ENCODE results near the gene SLC5A11. TPM values are rescaled to one million over a fixed set of nuclear protein-coding genes. Genes with fewer than 3 reads are reported as not detected.

The SLC5A11 gene
- total and polyA plus RNA-seq, 4 donors = 0.15 to 4.1 (median 0.92) TPM

- TF ChIP-seq REST (IDR thresholded peaks at IDR 0.05) (no peak), NR2F2 (IDR thresholded peaks at IDR 0.05) (no peak), RXRA (IDR thresholded peaks at IDR 0.05) (no peak), HNF4G (IDR thresholded peaks at IDR 0.05) (no peak), HNF4A (conservative IDR thresholded peaks at IDR 0.05) (no peak), YY1 (IDR thresholded peaks at IDR 0.05) (no peak), SP1 (IDR thresholded peaks at IDR 0.05) (no peak), FOXA1 (IDR thresholded peaks at IDR 0.05) (no peak), EGR1 (IDR thresholded peaks at IDR 0.05; ENCODE audit: low read depth in 2 of 2) (no peak), JUND (IDR thresholded peaks at IDR 0.05) (no peak), TAF1 (conservative IDR thresholded peaks at IDR 0.05) (no peak)
- TF ChIP-seq, protein P1, sequence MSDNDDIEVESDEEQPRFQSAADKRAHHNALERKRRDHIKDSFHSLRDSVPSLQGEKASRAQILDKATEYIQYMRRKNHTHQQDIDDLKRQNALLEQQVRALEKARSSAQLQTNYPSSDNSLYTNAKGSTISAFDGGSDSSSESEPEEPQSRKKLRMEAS (IDR thresholded peaks at IDR 0.05) = no peak
Measured at GRCh38 chr16:24822974-24823373, 22.8 kb upstream of the SLC5A11 start (continued).

- Histone ChIP-seq H3K27ac (ENCODE audit: low read depth in 1 of 2, low read length in 2 of 2) (no peak overlapping the region), H3K4me3 (ENCODE audit: low read depth in 1 of 3, low read length in 3 of 3) (no peak overlapping the region), H3K36me3 (ENCODE audit: control insufficient read depth in 4 of 4, insufficient read depth in 3 of 4, low read depth in 1 of 4, low read length in 3 of 4) (peaks cover 21 to 61% (median 45%) of the 10 kb centered on the region in 4 donors), H3K9me3 (ENCODE audit: control insufficient read depth in 4 of 4, low read length in 3 of 4) (no peaks in the 10 kb centered on the region), H3K9ac (ENCODE audit: low read depth in 1 of 2, low read length in 2 of 2) (no peak overlapping the region), H3K4me1 (ENCODE audit: control insufficient read depth in 4 of 4, insufficient read depth in 4 of 4, low read length in 3 of 4) (no peaks in the 10 kb centered on the region), H3K27me3 (ENCODE audit: control insufficient read depth in 4 of 4, insufficient read depth in 4 of 4, low read length in 3 of 4) (no peaks in the 10 kb centered on the region)
- no peak for DNase-seq (ENCODE audit: low spot score)
- no peak for TF ChIP-seq CTCF (IDR thresholded peaks at IDR 0.05; ENCODE audit: low read depth, low read length, missing input control)
- TF ChIP-seq TAF1 (conservative IDR thresholded peaks at IDR 0.05) = no peak
- TF ChIP-seq ZBTB33 (IDR thresholded peaks at IDR 0.05) = no peak
- no peak for TF ChIP-seq YY1 (IDR thresholded peaks at IDR 0.05)
- 96% methylated on average over 10 of the region's 10 CpGs for WGBS
Measured at GRCh38 chr16:24825696-24826095, 20.1 kb upstream of the SLC5A11 start.

Data from liver (tissue), 9 donors.